ENCODE measurements around the gene TPRX2. TPM values are rescaled to one million over a fixed set of nuclear protein-coding genes. Genes with fewer than 3 reads are reported as not detected.
"Not testable (repeated sequence)": the region's sequence is repeated elsewhere in the genome, so short reads cannot be mapped to it uniquely, and the experiment has no call there.

TPRX2 gene
- total RNA-seq, 1 donor from 2014 or later: not detected

- DNase-seq (ENCODE audit: missing footprints); intact Hi-C loops (cut with DNase I); ATAC-seq: not testable (repeated sequence)
These were observed 804 bp upstream of the TPRX2 start for GRCh38 chr19:47858231-47858630.

GRCh38 chr19:47859838-47860237, 803 bp downstream of the TPRX2 start:
- not testable (repeated sequence) for ATAC-seq; DNase-seq (ENCODE audit: missing footprints)
- intact Hi-C loops (cut with DNase I): loop anchor here (5.0 kb wide), 1 partner anchor 48 kb away; no protein-coding TSS in a partner anchor

GRCh38 chr19:47860602-47861297, 1.7 kb downstream of the TPRX2 start:
- DNase-seq (ENCODE audit: missing footprints) (no peak), ATAC-seq (no peak)
- intact Hi-C loops (cut with DNase I): loop anchor here (5.0 kb wide), 1 partner anchor 48 kb away; no protein-coding TSS in a partner anchor

GRCh38 chr19:47861630-47862029, 2.6 kb downstream of the TPRX2 start:
- ATAC-seq (no peak), DNase-seq (ENCODE audit: missing footprints) (no peak)
- intact Hi-C loops (cut with DNase I): loop anchor here (5.0 kb wide), 1 partner anchor 49 kb away; no protein-coding TSS in a partner anchor

- peak; percentile 90 for DNase-seq (ENCODE audit: missing footprints)
- intact Hi-C loops (cut with DNase I): loop anchor here (5.0 kb wide), 1 partner anchor 51 kb away; no protein-coding TSS in a partner anchor
- ATAC-seq: peak; percentile 93
These were observed 4.5 kb downstream of the TPRX2 start for GRCh38 chr19:47863514-47863936.

- ATAC-seq (no peak), DNase-seq (ENCODE audit: missing footprints) (no peak)
- intact Hi-C loops (cut with DNase I): no loop called here
These were observed 6.1 kb downstream of the TPRX2 start for GRCh38 chr19:47865166-47865565.

GRCh38 chr19:47878906-47879305, 19.9 kb downstream of the TPRX2 start:
- intact Hi-C loops (cut with DNase I): no loop called here
- DNase-seq (ENCODE audit: missing footprints) (no peak), ATAC-seq (no peak)

- ATAC-seq; DNase-seq (ENCODE audit: missing footprints); intact Hi-C loops (cut with DNase I): not testable (repeated sequence)
These were observed 20.4 kb downstream of the TPRX2 start for GRCh38 chr19:47879385-47879784.

GRCh38 chr19:47881757-47882156, 22.7 kb downstream of the TPRX2 start:
- DNase-seq (ENCODE audit: missing footprints) (no peak), ATAC-seq (no peak)
- intact Hi-C loops (cut with DNase I): no loop called here

GRCh38 chr19:47882890-47883289, 23.9 kb downstream of the TPRX2 start:
- intact Hi-C loops (cut with DNase I): no loop called here

GRCh38 chr19:47885067-47885463, 26.0 kb downstream of the TPRX2 start:
- no peak for DNase-seq (ENCODE audit: missing footprints)
- intact Hi-C loops (cut with DNase I): no loop called here
- no peak for ATAC-seq

More at GRCh38 chr19:47882890-47883289, 23.9 kb downstream of the TPRX2 start:
- no peak for DNase-seq (ENCODE audit: missing footprints)
- ATAC-seq: no peak

- intact Hi-C loops (cut with DNase I): no loop called here
- DNase-seq (ENCODE audit: missing footprints) (no peak), ATAC-seq (no peak)
These were observed 27.1 kb downstream of the TPRX2 start, which contains the start of gene SULT2A1 for GRCh38 chr19:47886010-47886559. Gene SULT2A1 (minus strand): TSS chr19:47886315. CDS start chr19:47886257, 58 bp downstream.

GRCh38 chr19:47890865-47891621, 32.0 kb downstream of the TPRX2 start:
- intact Hi-C loops (cut with DNase I): no loop called here
- no peak for ATAC-seq
- no peak for DNase-seq (ENCODE audit: missing footprints)

GRCh38 chr19:47891622-47891922, 32.5 kb downstream of the TPRX2 start:
- no peak for DNase-seq (ENCODE audit: missing footprints)
- intact Hi-C loops (cut with DNase I): no loop called here
- no peak for ATAC-seq

- no peak for DNase-seq (ENCODE audit: missing footprints)
- no peak for ATAC-seq
- intact Hi-C loops (cut with DNase I): no loop called here
These were observed 33.1 kb downstream of the TPRX2 start for GRCh38 chr19:47891923-47892666.

- DNase-seq (ENCODE audit: missing footprints) (no peak), ATAC-seq (no peak)
- intact Hi-C loops (cut with DNase I): no loop called here
These were observed 36.2 kb downstream of the TPRX2 start for GRCh38 chr19:47895165-47895782.

- intact Hi-C loops (cut with DNase I): no loop called here
- ATAC-seq: no peak
- DNase-seq (ENCODE audit: missing footprints): no peak
These were observed 37.0 kb downstream of the TPRX2 start for GRCh38 chr19:47896019-47896418.

- intact Hi-C loops (cut with DNase I): no loop called here
- ATAC-seq: no peak
- DNase-seq (ENCODE audit: missing footprints): no peak
These were observed 37.7 kb downstream of the TPRX2 start for GRCh38 chr19:47896773-47897172.

- DNase-seq (ENCODE audit: missing footprints) (no peak), ATAC-seq (no peak)
- intact Hi-C loops (cut with DNase I): no loop called here
These were observed 38.8 kb downstream of the TPRX2 start for GRCh38 chr19:47897861-47898260.

All from Right ventricle myocardium inferior (tissue), 1 donor.